SK-N-SH treated with all-trans-retinoic acid at 6 μM for 48 hours (cell line): ENCODE results near the gene C1QTNF5.
A peak's percentile ranks its signal among the peaks of the same experiment; 100 is the strongest.

Source experiments
- ATAC-seq: fragments of 200-7000 bp; cut with Tn5 transposase; 3 replicates; pipeline ENCODE4 v1.9.1; 2020; ENCODE audit warnings: mild to moderate bottlenecking, moderate library complexity
- ARNTL ChIP-seq: fragments of 450-650 bp; formaldehyde crosslinking; IDR thresholded peaks from 2 replicates; pipeline ENCODE4 v1.5.0; 2020; ENCODE audit warnings: low read depth, mild to moderate bottlenecking, moderate library complexity, borderline replicate concordance
- BACH2 ChIP-seq: fragments of 250-450 bp; sonication (Bioruptor Pico); IDR thresholded peaks from 2 replicates; pipeline ENCODE4 v1.9.0; 2021; ENCODE audit warnings: mild to moderate bottlenecking, borderline replicate concordance
- CSDC2 ChIP-seq: fragments of 250-450 bp; sonication (Bioruptor Pico); IDR thresholded peaks from 2 replicates; pipeline ENCODE4 v1.5.0; 2020; ENCODE audit warnings: mild to moderate bottlenecking, moderate library complexity
- CSRNP3 ChIP-seq: fragments of 250-450 bp; sonication (Bioruptor Pico); IDR thresholded peaks from 2 replicates; pipeline ENCODE4 v1.5.1; 2021; ENCODE audit warnings: mild to moderate bottlenecking, moderate library complexity
- ESRRG ChIP-seq: fragments of 250-450 bp; sonication (Bioruptor Pico); IDR thresholded peaks from 2 replicates; pipeline ENCODE4 v1.6.1; 2021; ENCODE audit warnings: mild to moderate bottlenecking
- GLIS3 ChIP-seq: fragments of 250-450 bp; sonication (Bioruptor Pico); IDR thresholded peaks from 2 replicates; pipeline ENCODE4 v1.5.0; 2020; ENCODE audit warnings: mild to moderate bottlenecking, moderate library complexity
- ISL1 ChIP-seq: fragments of 250-450 bp; sonication (Bioruptor Pico); IDR thresholded peaks from 2 replicates; pipeline ENCODE4 v2.1.2; 2022; ENCODE audit warnings: mild to moderate bottlenecking, moderate library complexity
- OSR1 ChIP-seq: fragments of 250-450 bp; sonication (Bioruptor Pico); IDR thresholded peaks from 2 replicates; pipeline ENCODE4 v1.8.0; 2022; ENCODE audit warnings: moderate library complexity, mild to moderate bottlenecking, inconsistent platforms
- RARB ChIP-seq: fragments of 250-450 bp; sonication (Bioruptor Pico); IDR thresholded peaks from 2 replicates; pipeline ENCODE4 v1.8.0; 2021; ENCODE audit warnings: mild to moderate bottlenecking, moderate library complexity
- SNAI2 ChIP-seq: fragments of 250-450 bp; sonication (Bioruptor Pico); IDR thresholded peaks from 2 replicates; pipeline ENCODE4 v1.5.0; 2020; ENCODE audit warnings: mild to moderate bottlenecking, moderate library complexity
- TCF4 ChIP-seq: fragments of 250-450 bp; sonication (Bioruptor Pico); IDR thresholded peaks from 2 replicates; pipeline ENCODE4 v1.8.0; 2021; ENCODE audit warnings: mild to moderate bottlenecking, moderate library complexity, borderline replicate concordance
- TOX ChIP-seq: fragments of 250-450 bp; sonication (Bioruptor Pico); IDR thresholded peaks from 2 replicates; pipeline ENCODE4 v1.8.0; 2021; ENCODE audit warnings: mild to moderate bottlenecking, moderate library complexity, borderline replicate concordance
- ZC3H10 ChIP-seq: fragments of 250-450 bp; sonication (Bioruptor Pico); IDR thresholded peaks from 2 replicates; pipeline ENCODE4 v1.5.1; 2021; ENCODE audit warnings: mild to moderate bottlenecking, moderate library complexity
- ZFP30 ChIP-seq: fragments of 450-650 bp; formaldehyde crosslinking; IDR thresholded peaks from 2 replicates; pipeline ENCODE4 v1.5.0; 2022; ENCODE audit warnings: mild to moderate bottlenecking, moderate library complexity
- ZNF565 ChIP-seq: fragments of 450-650 bp; formaldehyde crosslinking; conservative IDR thresholded peaks from 2 replicates; pipeline ENCODE4 v1.5.0; 2020; ENCODE audit warnings: low read depth, mild to moderate bottlenecking, moderate library complexity
- TF ChIP-seq, protein P1 (sequence below): fragments of 250-450 bp; sonication (Bioruptor Pico); IDR thresholded peaks from 2 replicates; pipeline ENCODE4 v1.5.1; 2020; ENCODE audit warnings: low read depth, mild to moderate bottlenecking, moderate library complexity
- TF ChIP-seq, protein P2 (sequence below): fragments of 250-450 bp; sonication (Bioruptor Pico); IDR thresholded peaks from 2 replicates; pipeline ENCODE4 v1.8.0; 2021; ENCODE audit warnings: low read depth, mild to moderate bottlenecking, moderate library complexity, borderline replicate concordance
- TF ChIP-seq, protein P3 (sequence below): fragments of 250-450 bp; sonication (Bioruptor Pico); IDR thresholded peaks from 2 replicates; pipeline ENCODE4 v1.8.0; 2020; ENCODE audit warnings: mild to moderate bottlenecking, moderate library complexity, borderline replicate concordance

C1QTNF5 gene

GRCh38 chr11:119339589-119340334, 921 bp downstream of the C1QTNF5 start:
- TF ChIP-seq, protein P1, sequence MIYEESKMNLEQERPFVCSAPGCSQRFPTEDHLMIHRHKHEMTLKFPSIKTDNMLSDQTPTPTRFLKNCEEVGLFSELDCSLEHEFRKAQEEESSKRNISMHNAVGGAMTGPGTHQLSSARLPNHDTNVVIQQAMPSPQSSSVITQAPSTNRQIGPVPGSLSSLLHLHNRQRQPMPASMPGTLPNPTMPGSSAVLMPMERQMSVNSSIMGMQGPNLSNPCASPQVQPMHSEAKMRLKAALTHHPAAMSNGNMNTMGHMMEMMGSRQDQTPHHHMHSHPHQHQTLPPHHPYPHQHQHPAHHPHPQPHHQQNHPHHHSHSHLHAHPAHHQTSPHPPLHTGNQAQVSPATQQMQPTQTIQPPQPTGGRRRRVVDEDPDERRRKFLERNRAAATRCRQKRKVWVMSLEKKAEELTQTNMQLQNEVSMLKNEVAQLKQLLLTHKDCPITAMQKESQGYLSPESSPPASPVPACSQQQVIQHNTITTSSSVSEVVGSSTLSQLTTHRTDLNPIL (CRISPR knock-in tag) = no peak
- TF ChIP-seq ZNF565 (CRISPR knock-in tag) = no peak
- ATAC-seq = peak; percentile 69

DNA sequence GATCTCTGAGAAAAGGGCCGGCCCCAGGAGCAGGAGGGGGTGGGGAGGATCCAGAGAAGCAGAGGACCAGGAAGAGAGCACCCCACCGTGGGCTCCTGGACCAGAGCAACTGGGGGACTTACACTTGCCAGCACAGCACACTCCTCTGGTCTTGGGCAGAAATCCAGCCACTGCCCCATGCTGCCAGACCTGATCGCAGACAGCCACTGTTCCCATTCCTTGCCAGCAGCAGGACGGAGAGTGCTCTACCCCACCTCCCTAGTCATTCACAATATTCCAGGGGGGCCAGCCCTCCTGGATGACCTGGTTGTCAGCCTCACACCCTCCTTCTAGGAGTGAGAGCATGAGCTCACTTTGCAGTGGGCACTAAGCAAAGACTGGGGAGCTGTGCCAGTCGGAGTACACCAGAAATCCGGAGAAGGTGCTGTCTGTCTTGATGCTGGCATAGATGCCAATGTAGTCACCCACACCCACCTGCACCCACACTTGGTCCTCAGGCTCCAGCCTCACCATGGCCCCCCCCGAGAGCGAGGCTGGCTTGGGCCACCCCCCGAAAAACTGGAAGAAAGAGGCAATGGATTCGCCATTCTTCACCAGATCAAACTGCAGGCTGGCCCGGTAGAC, 1.6 kb downstream of the C1QTNF5 start:
- no peak for ATAC-seq
- TF ChIP-seq, protein P1 (CRISPR knock-in tag) = no peak
- TF ChIP-seq, protein P2, sequence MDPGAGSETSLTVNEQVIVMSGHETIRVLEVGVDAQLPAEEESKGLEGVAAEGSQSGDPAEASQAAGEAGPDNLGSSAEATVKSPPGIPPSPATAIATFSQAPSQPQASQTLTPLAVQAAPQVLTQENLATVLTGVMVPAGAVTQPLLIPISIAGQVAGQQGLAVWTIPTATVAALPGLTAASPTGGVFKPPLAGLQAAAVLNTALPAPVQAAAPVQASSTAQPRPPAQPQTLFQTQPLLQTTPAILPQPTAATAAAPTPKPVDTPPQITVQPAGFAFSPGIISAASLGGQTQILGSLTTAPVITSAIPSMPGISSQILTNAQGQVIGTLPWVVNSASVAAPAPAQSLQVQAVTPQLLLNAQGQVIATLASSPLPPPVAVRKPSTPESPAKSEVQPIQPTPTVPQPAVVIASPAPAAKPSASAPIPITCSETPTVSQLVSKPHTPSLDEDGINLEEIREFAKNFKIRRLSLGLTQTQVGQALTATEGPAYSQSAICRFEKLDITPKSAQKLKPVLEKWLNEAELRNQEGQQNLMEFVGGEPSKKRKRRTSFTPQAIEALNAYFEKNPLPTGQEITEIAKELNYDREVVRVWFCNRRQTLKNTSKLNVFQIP (CRISPR knock-in tag) = no peak
- TF ChIP-seq TCF4 (CRISPR knock-in tag) (no peak), RARB (no peak), SNAI2 (CRISPR knock-in tag) (no peak), OSR1 (CRISPR knock-in tag) (no peak), ISL1 (no peak), ARNTL (CRISPR knock-in tag) (no peak), CSRNP3 (CRISPR knock-in tag) (no peak), CSDC2 (CRISPR knock-in tag) (no peak)
- TF ChIP-seq, all 23 proteins: peak for 0

DNA sequence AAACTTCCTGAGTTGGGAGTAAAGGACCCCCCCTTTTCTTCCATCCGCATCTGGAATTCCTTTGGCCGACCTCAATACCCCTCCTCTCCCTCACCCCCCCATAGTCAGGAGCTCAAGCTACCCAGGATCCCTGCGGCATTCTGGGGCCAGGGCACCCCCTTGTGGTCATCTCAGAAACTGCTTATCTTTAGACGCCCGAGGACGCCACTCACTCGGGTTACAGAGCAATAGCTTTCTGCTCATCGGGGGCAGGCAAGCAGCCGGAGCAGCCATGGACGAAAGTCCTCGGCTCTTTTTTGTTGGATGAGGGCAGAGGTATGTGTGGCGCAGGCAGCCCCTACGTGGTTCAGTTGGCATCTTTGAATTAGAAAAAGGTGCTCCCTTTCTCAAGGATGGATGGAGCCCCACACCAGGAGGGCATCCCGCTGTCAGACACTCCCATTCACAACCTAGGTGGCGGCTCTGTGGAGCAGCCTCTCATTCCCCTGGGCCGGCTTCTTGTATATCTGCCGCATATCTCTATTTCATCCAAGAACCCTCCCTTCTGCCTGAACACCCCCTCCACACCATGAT, 2.3 kb downstream of the C1QTNF5 start:
- TF ChIP-seq GLIS3 (CRISPR knock-in tag) = no peak
- no peak for TF ChIP-seq BACH2 (CRISPR knock-in tag)
- no peak for TF ChIP-seq TCF4 (CRISPR knock-in tag)
- no peak for TF ChIP-seq ZC3H10
- TF ChIP-seq CSRNP3 (CRISPR knock-in tag) = no peak
- no peak for TF ChIP-seq ZFP30
- TF ChIP-seq SNAI2 (CRISPR knock-in tag) = no peak
- TF ChIP-seq RARB = no peak
- TF ChIP-seq, protein P1 (CRISPR knock-in tag) = no peak
- TF ChIP-seq, protein P3, sequence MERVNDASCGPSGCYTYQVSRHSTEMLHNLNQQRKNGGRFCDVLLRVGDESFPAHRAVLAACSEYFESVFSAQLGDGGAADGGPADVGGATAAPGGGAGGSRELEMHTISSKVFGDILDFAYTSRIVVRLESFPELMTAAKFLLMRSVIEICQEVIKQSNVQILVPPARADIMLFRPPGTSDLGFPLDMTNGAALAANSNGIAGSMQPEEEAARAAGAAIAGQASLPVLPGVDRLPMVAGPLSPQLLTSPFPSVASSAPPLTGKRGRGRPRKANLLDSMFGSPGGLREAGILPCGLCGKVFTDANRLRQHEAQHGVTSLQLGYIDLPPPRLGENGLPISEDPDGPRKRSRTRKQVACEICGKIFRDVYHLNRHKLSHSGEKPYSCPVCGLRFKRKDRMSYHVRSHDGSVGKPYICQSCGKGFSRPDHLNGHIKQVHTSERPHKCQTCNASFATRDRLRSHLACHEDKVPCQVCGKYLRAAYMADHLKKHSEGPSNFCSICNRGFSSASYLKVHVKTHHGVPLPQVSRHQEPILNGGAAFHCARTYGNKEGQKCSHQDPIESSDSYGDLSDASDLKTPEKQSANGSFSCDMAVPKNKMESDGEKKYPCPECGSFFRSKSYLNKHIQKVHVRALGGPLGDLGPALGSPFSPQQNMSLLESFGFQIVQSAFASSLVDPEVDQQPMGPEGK (CRISPR knock-in tag) = no peak
- TF ChIP-seq TOX (CRISPR knock-in tag) = no peak
- no peak for TF ChIP-seq ESRRG
- TF ChIP-seq ZNF565 (CRISPR knock-in tag) = no peak
- TF ChIP-seq, protein P2 (CRISPR knock-in tag) = no peak
- peak; percentile 68 for ATAC-seq
